Astrocyte (in vitro differentiated cells and primary cell): ENCODE results near the gene TTC23.

ENCODE experiments used
- CTCF ChIP-seq: IDR thresholded peaks from 2 replicates; pipeline ENCODE4 v1.5.1; 2011; ENCODE audit warnings: low read depth, mild to moderate bottlenecking, inconsistent platforms, low read length, moderate library complexity; ENCODE audit not compliant: insufficient read depth
- EZH2 ChIP-seq: IDR thresholded peaks from 2 replicates; pipeline ENCODE4 v1.6.1; 2012; ENCODE audit warnings: mild to moderate bottlenecking, low read length, inconsistent platforms; ENCODE audit not compliant: insufficient read depth

- TF ChIP-seq CTCF (no peak), EZH2 (no peak)
These were observed 78.8 kb downstream of the TTC23 start for GRCh38 chr15:99170476-99171065.
